ENCODE results near the gene HSD17B3. TPM values are rescaled to one million over a fixed set of nuclear protein-coding genes. Genes with fewer than 3 reads are reported as not detected.

HSD17B3 gene
- total and polyA plus RNA-seq, 2 donors (not counting 3 experiments of a cell fraction or from before 2014, with no cell fraction given) = 0.46 TPM; not detected in 1

GRCh38 chr9:96188571-96188970 is 113.4 kb downstream of the HSD17B3 start:
- H3K4me2 ChIP-seq (ENCODE audit: insufficient read depth, low read length) = no peak overlapping the region
- TF ChIP-seq GATA2 (IDR thresholded peaks at IDR 0.05; ENCODE audit: insufficient read depth, insufficient read length, low read depth, low read length) (no peak), MAX (IDR thresholded peaks at IDR 0.05; ENCODE audit: insufficient read depth, insufficient read length) (no peak), FOS (IDR thresholded peaks at IDR 0.05; ENCODE audit: borderline replicate concordance, insufficient read depth, low read length) (no peak), EZH2 (IDR thresholded peaks at IDR 0.05; ENCODE audit: borderline replicate concordance, low read depth, low read length, severe bottlenecking) (no peak), POLR2A (IDR thresholded peaks at IDR 0.05; ENCODE audit: low read depth, low read length) (no peak), POLR2AphosphoS5 (IDR thresholded peaks at IDR 0.05; ENCODE audit: insufficient read depth, low read depth, low read length) (no peak), JUN (IDR thresholded peaks at IDR 0.05; ENCODE audit: borderline replicate concordance, insufficient read depth, insufficient read length, low read depth) (no peak), CTCF (IDR thresholded peaks at IDR 0.05; ENCODE audit: extremely low read depth in 1 of 2, insufficient read depth in 1 of 2, low read depth in 1 of 2, low read length in 2 of 2) (no peak), MYC (IDR thresholded peaks at IDR 0.05; ENCODE audit: low read depth, low read length) (no peak)
- DNase-seq (ENCODE audit: low read depth, low spot score) (no peak), FAIRE-seq (no peak)
- H3K36me3 ChIP-seq (ENCODE audit: control insufficient read depth in 2 of 2, extremely low read depth in 1 of 2, insufficient read depth in 2 of 2, low read length in 2 of 2) = no peaks in the 10 kb centered on the region
- dilution Hi-C loops (cut with MboI; ENCODE audit: extremely low pct_ligation_motif_present, low sequenced_read_pairs) (no loop called here), intact Hi-C loops (cut with micrococcal nuclease) (no loop called here)
- H3K4me1 ChIP-seq (ENCODE audit: control insufficient read depth, extremely low read depth, insufficient read depth, low read length) = no peaks in the 10 kb centered on the region
- H3K9me3 ChIP-seq (replicated peaks; ENCODE audit: control insufficient read depth, insufficient read depth, low read length) = no peaks in the 10 kb centered on the region
- BruUV-seq (replicated peaks) = no TSS peak
- H4K20me1 ChIP-seq (replicated peaks; ENCODE audit: control insufficient read depth, extremely low read depth, insufficient read depth, low read length) = no peaks in the 10 kb centered on the region
- no peak overlapping the region for H3K4me3 ChIP-seq (replicated peaks in 1 of 3; ENCODE audit: insufficient read depth in 1 of 3, low read depth in 1 of 3, low read length in 3 of 3)
- peaks cover 3 to 15% of the 10 kb centered on the region in 2 experiments for H3K27me3 ChIP-seq (ENCODE audit: control insufficient read depth in 2 of 2, insufficient read depth in 2 of 2, low read length in 2 of 2)
- POLR2A ChIA-PET = no interaction called here
- no peaks in the 10 kb centered on the region for H3K79me2 ChIP-seq (ENCODE audit: control insufficient read depth, insufficient read depth, low read length)
- CTCF ChIA-PET = no interaction called here
- H3K9ac ChIP-seq (replicated peaks; ENCODE audit: extremely low read depth, insufficient read depth, low read length) = no peak overlapping the region
- no peak overlapping the region for H2AFZ ChIP-seq (ENCODE audit: low read depth, low read length)
- no peak overlapping the region for H3K27ac ChIP-seq (ENCODE audit: insufficient read depth, low read depth, low read length)
- H3K9me1 ChIP-seq (replicated peaks; ENCODE audit: control insufficient read depth, extremely low read depth, insufficient read depth, low read length) = no peaks in the 10 kb centered on the region

Measured in endothelial cell of umbilical vein (primary cell).